ENCODE results near the gene CEMIP. TPM values are rescaled to one million over a fixed set of nuclear protein-coding genes. Genes with fewer than 3 reads are reported as not detected.

CEMIP gene
- polyA plus RNA-seq, 1 experiment: 725 TPM

- H3K36me3 ChIP-seq (ENCODE audit: control insufficient read depth, insufficient read depth, low read length): peaks cover 57% of the 10 kb centered on the region
- H3K4me3 ChIP-seq (ENCODE audit: low read depth, low read length): no peak overlapping the region
- TF ChIP-seq CTCF (IDR thresholded peaks at IDR 0.05; ENCODE audit: insufficient read depth, low read depth, low read length): no peak
- H3K27me3 ChIP-seq (ENCODE audit: control insufficient read depth, insufficient read depth, low read length): no peaks in the 10 kb centered on the region
- ChIA-PET POLR2A (interaction anchor here (0.5 kb wide), 1 partner anchor 51 kb away, joined by 3 read pairs; no protein-coding TSS in a partner anchor), CTCF (interaction anchor here (0.6 kb wide), 1 partner anchor 371 kb away, joined by 3 read pairs; no protein-coding TSS in a partner anchor)
- DNase-seq (ENCODE audit: low read depth): no peak
These were observed 40.9 kb downstream of the CEMIP start for GRCh38 chr15:80820092-80820491.

- H3K36me3 ChIP-seq (ENCODE audit: control insufficient read depth, insufficient read depth, low read length): peaks cover 48% of the 10 kb centered on the region
- H3K27me3 ChIP-seq (ENCODE audit: control insufficient read depth, insufficient read depth, low read length): no peaks in the 10 kb centered on the region
- no peak for TF ChIP-seq CTCF (IDR thresholded peaks at IDR 0.05; ENCODE audit: insufficient read depth, low read depth, low read length)
- ChIA-PET POLR2A (no interaction called here), CTCF (interaction anchor here (1.2 to 1.8 kb wide), 2 partner anchors 13 to 255 kb away, joined by 4 to 5 read pairs; no protein-coding TSS in a partner anchor)
- DNase-seq (ENCODE audit: low read depth): no peak
- no peak overlapping the region for H3K4me3 ChIP-seq (ENCODE audit: low read depth, low read length)
These were observed 43.1 kb downstream of the CEMIP start for GRCh38 chr15:80822256-80822655.

DNA sequence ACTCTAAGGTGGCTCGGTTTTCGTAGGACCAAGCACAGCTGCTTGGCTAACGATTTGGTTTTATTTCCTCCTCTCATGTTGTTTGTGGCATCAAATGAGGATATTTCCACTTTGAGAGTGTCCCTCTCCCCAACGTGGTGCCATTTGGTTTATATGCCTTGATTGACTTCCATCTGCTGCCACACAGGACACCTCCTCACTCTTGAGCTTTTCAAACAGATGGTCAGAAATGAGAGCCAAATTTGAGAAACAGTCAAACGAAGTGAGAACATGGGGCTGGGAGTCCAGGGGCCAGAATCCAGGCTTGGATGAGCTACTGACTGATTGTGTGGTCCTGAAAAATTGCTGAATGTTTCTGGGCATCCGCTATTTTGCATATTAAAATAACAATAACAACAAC lies 43.5 kb downstream of the CEMIP start:
- no peak for DNase-seq (ENCODE audit: low read depth)
- Histone ChIP-seq H3K36me3 (ENCODE audit: control insufficient read depth, insufficient read depth, low read length) (peaks cover 47% of the 10 kb centered on the region), H3K27me3 (ENCODE audit: control insufficient read depth, insufficient read depth, low read length) (no peaks in the 10 kb centered on the region), H3K4me3 (ENCODE audit: low read depth, low read length) (no peak overlapping the region)
- POLR2A ChIA-PET: no interaction called here
- CTCF ChIA-PET: interaction anchor here (1.2 to 1.8 kb wide), 2 partner anchors 14 to 255 kb away, joined by 4 to 5 read pairs; no protein-coding TSS in a partner anchor
- TF ChIP-seq CTCF (IDR thresholded peaks at IDR 0.05; ENCODE audit: insufficient read depth, low read depth, low read length): no peak

DNA sequence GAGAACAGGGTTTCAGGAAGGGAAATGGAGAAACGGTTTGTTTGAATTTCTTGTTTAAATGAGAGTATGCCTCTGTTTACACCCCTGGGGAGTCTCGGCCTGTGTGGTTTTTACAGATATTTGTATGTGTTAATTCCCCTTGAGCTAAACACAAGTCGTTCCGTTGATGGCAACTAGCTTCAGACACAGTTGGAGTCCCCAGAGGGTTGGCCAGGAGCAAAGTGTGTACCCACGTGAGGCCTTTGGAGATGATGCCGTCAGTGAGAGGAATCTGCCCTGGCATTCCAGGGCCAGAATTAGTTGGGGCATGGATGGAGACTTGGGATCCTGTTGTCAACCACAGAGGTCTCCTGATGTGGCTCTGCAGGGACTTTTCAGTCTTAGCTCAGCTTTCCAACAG lies 44.0 kb downstream of the CEMIP start:
- TF ChIP-seq CTCF (IDR thresholded peaks at IDR 0.05; ENCODE audit: insufficient read depth, low read depth, low read length): no peak
- ChIA-PET POLR2A (no interaction called here), CTCF (no interaction called here)
- Histone ChIP-seq H3K36me3 (ENCODE audit: control insufficient read depth, insufficient read depth, low read length) (peaks cover 45% of the 10 kb centered on the region), H3K27me3 (ENCODE audit: control insufficient read depth, insufficient read depth, low read length) (no peaks in the 10 kb centered on the region), H3K4me3 (ENCODE audit: low read depth, low read length) (no peak overlapping the region)
- no peak for DNase-seq (ENCODE audit: low read depth)

DNA sequence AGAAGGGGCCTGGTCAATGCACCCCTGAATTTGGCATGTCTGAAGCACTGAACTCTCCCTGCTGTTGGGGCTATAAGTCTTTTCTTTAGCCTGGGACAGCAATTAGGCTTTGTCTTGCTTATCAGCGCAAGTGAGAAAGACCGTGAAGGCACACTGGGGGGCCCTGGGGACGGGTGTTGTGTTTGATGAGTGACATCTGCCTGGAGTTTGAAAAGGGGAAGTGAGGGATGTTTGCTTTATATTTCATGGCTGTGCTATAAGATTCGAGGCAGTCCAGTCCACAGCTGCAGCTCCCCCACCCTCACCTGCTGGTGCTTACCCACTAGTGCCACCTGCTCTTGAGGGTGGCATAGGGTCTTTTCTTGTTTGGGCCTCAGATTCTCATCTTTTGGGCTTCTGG lies 44.8 kb downstream of the CEMIP start:
- ChIA-PET POLR2A (no interaction called here), CTCF (no interaction called here)
- Histone ChIP-seq H3K36me3 (ENCODE audit: control insufficient read depth, insufficient read depth, low read length) (peaks cover 44% of the 10 kb centered on the region), H3K4me3 (ENCODE audit: low read depth, low read length) (no peak overlapping the region), H3K27me3 (ENCODE audit: control insufficient read depth, insufficient read depth, low read length) (no peaks in the 10 kb centered on the region)
- no peak for TF ChIP-seq CTCF (IDR thresholded peaks at IDR 0.05; ENCODE audit: insufficient read depth, low read depth, low read length)
- no peak for DNase-seq (ENCODE audit: low read depth)

Data from BJ (cell line).